ENCODE data around the gene KRTAP29-1.

KRTAP29-1 gene

DNA sequence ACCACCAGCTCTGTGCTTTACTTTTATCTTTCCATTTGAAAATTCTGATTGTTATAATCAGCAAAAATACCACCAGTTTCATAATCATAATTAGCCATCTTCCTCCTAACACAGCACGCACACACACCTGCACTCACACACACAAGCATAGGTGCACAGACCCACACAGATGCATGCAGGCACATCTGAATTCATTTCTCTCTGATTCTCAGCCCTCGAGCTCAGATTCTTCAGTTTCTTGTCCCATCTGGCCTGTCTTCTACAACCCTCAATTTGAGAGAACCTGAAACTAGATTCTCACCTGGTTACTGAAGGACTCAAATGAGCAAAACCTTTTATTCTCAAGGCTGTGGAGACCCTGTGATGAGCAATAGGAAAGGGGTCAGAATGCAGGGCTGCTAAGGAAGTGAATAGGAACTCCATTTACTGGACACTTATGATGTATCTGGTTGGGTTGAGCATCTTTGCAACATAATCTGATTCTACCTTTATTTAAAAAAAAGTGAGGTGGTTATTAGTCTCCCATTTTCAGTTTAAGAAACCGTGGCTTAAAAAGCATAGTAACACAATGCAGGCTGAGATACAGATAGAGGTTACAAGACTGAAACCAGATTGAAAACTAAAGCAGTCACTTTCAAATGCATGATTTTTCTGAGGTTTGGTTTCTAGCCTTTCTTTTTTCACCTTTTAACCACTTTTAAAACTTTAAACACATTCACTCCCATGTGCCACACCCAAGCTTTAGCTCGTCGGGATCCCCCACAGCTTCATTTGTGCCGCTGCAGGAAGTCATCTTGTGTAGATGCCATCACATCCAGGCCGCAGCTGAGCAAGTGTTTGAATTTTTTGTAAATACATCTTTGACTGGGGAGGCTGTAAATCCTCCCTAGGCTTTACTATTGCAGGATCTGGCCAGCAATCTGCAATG is 38.5 kb upstream of the KRTAP29-1 start:
- H3K27ac ChIP-seq: no peak overlapping the region

DNA sequence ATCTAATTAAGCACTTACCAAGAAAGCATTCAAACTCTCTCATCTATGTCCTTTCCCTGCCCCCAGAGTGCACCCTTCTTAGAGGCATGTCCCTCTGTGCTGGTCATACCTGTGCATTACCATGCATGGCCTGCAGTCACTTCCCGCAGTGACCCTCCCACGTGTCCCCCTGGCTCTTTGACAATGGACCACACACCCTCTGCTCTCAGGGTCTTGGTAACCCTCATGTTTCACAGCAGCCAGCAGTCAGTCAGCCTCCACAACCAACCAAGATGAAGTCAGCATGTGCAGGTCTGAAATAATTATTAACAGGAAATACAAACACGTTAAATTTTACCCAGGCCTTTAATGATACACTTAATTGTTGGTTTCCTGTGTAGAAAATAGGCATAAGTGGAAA is 37.8 kb upstream of the KRTAP29-1 start:
- TF ChIP-seq, protein P1, sequence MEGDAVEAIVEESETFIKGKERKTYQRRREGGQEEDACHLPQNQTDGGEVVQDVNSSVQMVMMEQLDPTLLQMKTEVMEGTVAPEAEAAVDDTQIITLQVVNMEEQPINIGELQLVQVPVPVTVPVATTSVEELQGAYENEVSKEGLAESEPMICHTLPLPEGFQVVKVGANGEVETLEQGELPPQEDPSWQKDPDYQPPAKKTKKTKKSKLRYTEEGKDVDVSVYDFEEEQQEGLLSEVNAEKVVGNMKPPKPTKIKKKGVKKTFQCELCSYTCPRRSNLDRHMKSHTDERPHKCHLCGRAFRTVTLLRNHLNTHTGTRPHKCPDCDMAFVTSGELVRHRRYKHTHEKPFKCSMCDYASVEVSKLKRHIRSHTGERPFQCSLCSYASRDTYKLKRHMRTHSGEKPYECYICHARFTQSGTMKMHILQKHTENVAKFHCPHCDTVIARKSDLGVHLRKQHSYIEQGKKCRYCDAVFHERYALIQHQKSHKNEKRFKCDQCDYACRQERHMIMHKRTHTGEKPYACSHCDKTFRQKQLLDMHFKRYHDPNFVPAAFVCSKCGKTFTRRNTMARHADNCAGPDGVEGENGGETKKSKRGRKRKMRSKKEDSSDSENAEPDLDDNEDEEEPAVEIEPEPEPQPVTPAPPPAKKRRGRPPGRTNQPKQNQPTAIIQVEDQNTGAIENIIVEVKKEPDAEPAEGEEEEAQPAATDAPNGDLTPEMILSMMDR (IDR thresholded peaks at IDR 0.05): no peak
- no peak for TF ChIP-seq ZFX (IDR thresholded peaks at IDR 0.05; ENCODE audit: borderline replicate concordance)
- no peak overlapping the region for H3K27ac ChIP-seq

More for the DNA sequence above, 38.5 kb upstream of the KRTAP29-1 start:
- TF ChIP-seq ZFX (IDR thresholded peaks at IDR 0.05; ENCODE audit: borderline replicate concordance): no peak
- TF ChIP-seq, protein P1 (IDR thresholded peaks at IDR 0.05): no peak

DNA sequence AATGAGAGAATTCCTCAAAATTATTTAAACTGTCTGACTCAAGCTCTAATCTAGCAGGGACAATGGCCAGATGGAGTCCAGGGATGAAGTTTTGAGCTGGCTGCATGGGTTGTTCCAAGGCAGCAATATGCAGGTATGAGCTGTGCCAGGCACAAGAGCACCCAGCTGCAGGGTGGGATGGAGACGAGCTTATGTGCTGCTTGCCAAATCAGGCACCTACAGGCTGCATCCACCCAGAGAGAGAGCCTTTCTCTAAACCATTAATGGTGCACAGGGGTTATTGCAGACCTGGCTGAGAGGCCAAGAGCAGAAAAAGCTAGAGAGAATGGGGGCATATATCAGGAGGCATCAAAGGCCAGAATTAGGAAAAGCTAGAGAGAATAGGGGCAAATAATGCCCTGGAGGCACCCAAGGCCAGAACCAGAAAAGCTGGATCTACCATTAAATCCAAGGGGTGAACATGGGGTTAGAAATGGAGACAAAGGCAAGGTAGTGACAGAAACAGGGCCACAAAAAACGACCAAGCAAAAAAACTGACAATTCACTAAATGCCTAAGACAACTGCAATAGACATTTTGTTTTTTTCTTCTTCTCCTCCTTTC is 37.0 kb upstream of the KRTAP29-1 start:
- H3K27ac ChIP-seq: no peak overlapping the region
- TF ChIP-seq, protein P1 (IDR thresholded peaks at IDR 0.05): no peak
- TF ChIP-seq ZFX (IDR thresholded peaks at IDR 0.05; ENCODE audit: borderline replicate concordance): no peak

DNA sequence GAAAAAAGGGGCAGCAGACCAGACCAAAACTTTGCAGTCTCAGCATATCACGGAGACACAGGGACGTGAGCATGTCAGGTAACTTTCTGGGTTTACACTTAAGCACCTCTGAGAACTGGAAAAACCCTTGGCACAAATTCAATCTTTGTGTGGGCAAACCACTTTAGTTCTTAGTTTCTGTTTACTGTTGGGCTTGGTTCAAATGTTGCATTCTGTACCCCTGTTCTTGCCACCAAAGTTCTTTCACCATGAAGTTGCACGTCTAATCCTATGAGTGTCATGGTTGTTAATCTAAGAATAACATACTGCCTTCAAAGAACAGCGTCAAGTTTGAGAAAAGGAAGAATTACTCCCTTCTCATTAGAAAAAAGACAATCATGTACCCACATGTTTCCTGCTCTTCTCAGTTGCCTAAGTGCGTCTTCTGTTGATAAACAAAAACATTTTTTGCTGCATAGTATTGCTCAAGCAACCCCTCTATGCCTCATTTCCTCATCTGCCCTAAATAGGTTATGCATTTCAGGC is 36.4 kb upstream of the KRTAP29-1 start:
- no peak overlapping the region for H3K27ac ChIP-seq
- TF ChIP-seq, protein P1 (IDR thresholded peaks at IDR 0.05): no peak
- no peak for TF ChIP-seq ZFX (IDR thresholded peaks at IDR 0.05; ENCODE audit: borderline replicate concordance)

DNA sequence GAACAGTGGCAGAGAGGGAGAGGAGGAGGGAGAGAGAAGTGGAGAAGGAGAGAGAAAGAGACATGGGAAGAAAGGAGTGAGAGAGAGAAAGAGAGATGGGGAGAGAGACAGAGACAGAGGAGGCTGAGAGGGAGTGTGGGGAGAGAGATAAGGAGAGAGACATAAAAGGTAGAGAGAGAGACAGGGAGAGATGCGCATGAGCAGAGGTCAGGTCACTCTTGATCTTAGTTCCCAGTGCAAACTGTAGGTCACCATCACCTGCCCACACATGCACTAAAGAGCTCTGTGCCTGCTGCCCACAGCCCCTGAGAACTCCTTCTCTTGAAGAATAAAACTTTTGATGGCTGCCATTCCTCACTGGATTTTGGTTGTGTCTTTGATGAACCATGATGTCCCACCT is 33.1 kb upstream of the KRTAP29-1 start:
- no peak overlapping the region for H3K27ac ChIP-seq
- TF ChIP-seq, protein P1 (IDR thresholded peaks at IDR 0.05): no peak
- no peak for TF ChIP-seq ZFX (IDR thresholded peaks at IDR 0.05; ENCODE audit: borderline replicate concordance)

DNA sequence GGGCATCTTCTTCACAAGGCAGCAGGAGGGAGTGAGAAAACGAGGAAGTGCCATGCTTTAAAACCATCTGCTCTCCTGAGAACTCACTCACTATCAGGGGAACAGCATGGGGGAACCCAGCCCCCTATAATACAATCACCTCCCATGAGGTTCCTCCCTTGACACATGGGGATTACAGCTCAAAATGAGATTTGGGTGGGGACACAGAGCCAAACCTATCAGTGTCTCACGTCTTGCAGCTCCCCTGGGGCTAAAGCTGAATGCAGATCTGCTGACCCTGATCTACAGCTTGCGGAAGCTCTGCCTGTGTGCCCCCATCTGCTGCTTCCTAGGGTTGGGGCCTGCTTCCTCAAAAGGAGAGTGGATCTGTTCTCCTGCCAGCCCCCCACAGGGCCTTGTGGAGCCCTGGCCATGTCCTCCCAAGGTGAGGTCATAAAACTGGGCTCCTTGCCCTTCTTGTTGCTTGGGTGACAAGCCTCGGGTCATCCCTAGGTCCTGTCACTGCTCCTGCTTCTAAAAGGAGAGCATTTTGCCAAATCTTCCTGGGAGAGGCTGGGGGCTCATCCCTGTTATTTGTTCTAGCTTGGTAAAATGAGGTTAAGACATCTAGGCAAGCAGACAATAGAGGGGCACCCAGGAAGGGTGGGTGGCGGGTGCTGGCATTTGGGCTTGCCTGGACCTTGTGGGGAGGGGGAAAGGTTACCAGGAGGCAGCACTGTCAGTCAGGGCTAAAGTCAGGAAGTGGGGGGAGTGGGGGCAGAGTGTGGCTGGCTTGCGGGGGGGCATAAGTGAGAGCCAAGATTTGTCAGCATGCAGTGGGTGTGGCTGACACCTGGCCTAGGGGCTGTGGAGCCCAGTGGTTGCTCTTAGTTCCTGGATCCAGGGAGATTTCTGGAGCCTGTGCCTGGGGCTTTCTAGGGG is 32.0 kb upstream of the KRTAP29-1 start:
- TF ChIP-seq ZFX (IDR thresholded peaks at IDR 0.05; ENCODE audit: borderline replicate concordance): no peak
- TF ChIP-seq, protein P1 (IDR thresholded peaks at IDR 0.05): no peak
- H3K27ac ChIP-seq: no peak overlapping the region
